Activated CD4-positive, alpha-beta T cell treated with anti-CD3 and anti-CD28 coated beads, Interleukin-2, amount 10 ng/mL, durations not matched to agents 24 days and 14 days (primary cell): ENCODE measurements around the gene UCKL1. TPM values are rescaled to one million over a fixed set of nuclear protein-coding genes. Genes with fewer than 3 reads are reported as not detected.
"Not testable (repeated sequence)": the region's sequence is repeated elsewhere in the genome, so short reads cannot be mapped to it uniquely, and the experiment has no call there.

Source experiments
- DNase-seq: peaks from one replicate; pipeline ENCODE4 v3.0.0; 2022
- H3K27ac Mint-ChIP-seq: one replicate; pipeline ENCODE4 v1.8.0; 2022; ENCODE audit warnings: mild to moderate bottlenecking, mixed read lengths
- H3K27me3 Mint-ChIP-seq: one replicate; pipeline ENCODE4 v1.8.0; 2022; ENCODE audit warnings: mixed read lengths
- H3K36me3 Mint-ChIP-seq: one replicate; pipeline ENCODE4 v1.8.0; 2022; ENCODE audit warnings: low read depth, mild to moderate bottlenecking, mixed read lengths
- H3K4me1 Mint-ChIP-seq: one replicate; pipeline ENCODE4 v1.8.0; 2021; ENCODE audit warnings: mixed read lengths
- H3K4me3 Mint-ChIP-seq: one replicate; pipeline ENCODE4 v1.8.0; 2022; ENCODE audit warnings: mild to moderate bottlenecking, moderate library complexity, mixed read lengths
- H3K9me3 Mint-ChIP-seq: one replicate; pipeline ENCODE4 v1.8.0; 2021; ENCODE audit warnings: mixed read lengths
- intact Hi-C: fragments of 100-400 bp; cut with micrococcal nuclease; formaldehyde crosslinking; loops from one replicate; pipeline ENCODE4 v1.15.1; 2023
- total RNA-seq: library from RNA; stranded (reverse); gene quantifications from 2 replicates; pipeline ENCODE4 v1.2.3, GENCODE V29; 2022

Gene UCKL1
- total RNA-seq, 1 donor from 2014 or later = 49.5 TPM

DNA sequence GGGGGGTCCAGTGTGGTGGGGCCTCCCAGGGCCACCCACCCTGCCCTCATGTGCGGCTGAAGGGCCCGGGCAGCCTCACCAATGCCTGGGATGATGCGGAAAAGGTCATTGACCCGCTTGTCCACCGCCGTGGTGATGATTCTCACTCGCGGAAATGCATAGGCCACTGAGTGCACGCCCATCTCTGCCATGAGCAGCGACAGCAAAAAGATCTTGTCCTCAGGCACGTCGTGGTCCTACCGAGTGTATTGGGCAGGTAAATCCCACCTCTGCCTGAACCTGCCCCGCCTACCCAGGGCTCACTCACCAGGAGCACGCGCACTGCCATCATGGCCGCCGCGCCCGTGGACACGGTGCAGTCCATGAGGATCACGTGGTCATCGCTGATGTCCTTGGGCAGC lies 16.1 kb downstream of the UCKL1 start:
- no peak for DNase-seq
- peaks cover 32% of the 10 kb centered on the region for H3K36me3 Mint-ChIP-seq
- H3K4me3 Mint-ChIP-seq = no peak overlapping the region
- peaks cover 8% of the 10 kb centered on the region for H3K4me1 Mint-ChIP-seq
- intact Hi-C loops = no loop called here
- no peaks in the 10 kb centered on the region for H3K9me3 Mint-ChIP-seq
- no peak overlapping the region for H3K27ac Mint-ChIP-seq
- H3K27me3 Mint-ChIP-seq = no peaks in the 10 kb centered on the region

DNA sequence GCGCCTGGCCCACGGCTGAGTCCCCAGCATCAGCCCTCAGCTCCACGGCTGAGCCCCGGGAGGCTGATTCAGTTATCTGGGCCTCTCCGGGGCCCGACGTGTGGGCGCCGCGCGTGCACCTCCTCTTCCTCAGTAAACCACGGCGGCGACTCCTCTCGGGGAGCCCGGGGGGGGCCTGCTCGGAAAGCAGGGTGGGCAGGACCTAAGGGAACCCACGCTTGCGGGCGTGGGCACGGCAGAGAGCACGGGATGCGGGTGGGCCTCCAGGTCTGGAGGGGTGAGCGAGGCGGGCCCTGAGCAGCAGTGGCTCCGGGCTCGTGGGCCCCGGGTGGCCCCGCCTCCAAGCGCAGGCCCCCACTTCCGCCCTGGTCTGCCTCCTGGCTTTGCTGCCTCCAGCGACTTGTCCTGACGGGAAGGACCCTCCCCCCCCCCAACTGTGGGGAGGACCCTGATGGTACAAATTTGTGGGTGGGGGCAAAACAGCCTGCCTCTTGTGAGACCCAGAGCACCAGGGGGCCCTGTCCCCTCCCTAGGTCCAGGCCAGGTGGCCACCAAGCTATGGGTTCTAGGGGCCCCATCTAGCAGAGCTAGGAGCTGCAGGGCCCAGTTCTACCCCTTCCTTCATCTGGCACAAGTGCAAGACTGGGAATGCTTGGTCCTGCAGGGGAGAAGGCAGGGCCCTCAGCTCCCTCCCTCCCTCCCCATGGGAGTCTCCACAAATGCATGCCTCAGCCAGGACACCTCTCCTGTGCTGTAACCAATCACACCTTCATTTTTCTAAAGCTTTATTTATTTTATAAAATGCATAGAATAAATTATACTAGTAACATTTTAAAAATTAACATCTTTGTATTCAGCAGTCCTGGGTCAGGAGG lies 16.9 kb downstream of the UCKL1 start:
- Mint-ChIP-seq H3K27ac (no peak overlapping the region), H3K4me3 (no peak overlapping the region), H3K27me3 (no peaks in the 10 kb centered on the region), H3K4me1 (peaks cover 8% of the 10 kb centered on the region), H3K36me3 (peaks cover 35% of the 10 kb centered on the region), H3K9me3 (no peaks in the 10 kb centered on the region)
- intact Hi-C loops = no loop called here
- no peak for DNase-seq

DNA sequence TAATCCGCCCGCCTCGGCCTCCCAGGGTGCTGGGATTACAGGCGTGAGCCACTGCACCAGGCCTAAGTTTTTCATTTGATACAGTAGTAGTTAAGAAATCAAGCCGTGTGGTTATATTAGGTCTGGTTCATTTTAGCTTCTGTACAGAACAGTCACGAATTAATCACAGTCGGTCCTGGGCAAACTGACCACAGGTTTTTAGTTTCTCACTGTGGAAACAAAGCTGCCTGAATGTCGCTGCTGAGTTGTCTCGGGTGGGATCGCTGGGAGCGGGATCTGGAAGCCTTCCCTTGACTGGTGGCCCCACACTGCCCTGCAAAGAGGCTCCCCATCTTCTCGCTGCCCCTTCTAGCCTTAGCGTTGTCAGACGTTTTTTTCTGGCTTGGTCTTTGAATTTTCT lies 18.6 kb downstream of the UCKL1 start:
- no peak for DNase-seq
- intact Hi-C loops = loop anchor here (2.0 kb wide), 1 partner anchor 41 kb away; no protein-coding TSS in a partner anchor
- H3K27ac Mint-ChIP-seq = no peak overlapping the region
- no peaks in the 10 kb centered on the region for H3K9me3 Mint-ChIP-seq
- H3K4me1 Mint-ChIP-seq = peaks cover 8% of the 10 kb centered on the region
- H3K27me3 Mint-ChIP-seq = no peaks in the 10 kb centered on the region
- H3K4me3 Mint-ChIP-seq = no peak overlapping the region
- peaks cover 33% of the 10 kb centered on the region for H3K36me3 Mint-ChIP-seq

- intact Hi-C loops = no loop called here
- H3K9me3 Mint-ChIP-seq = no peaks in the 10 kb centered on the region
- no peak for DNase-seq
- no peak overlapping the region for H3K27ac Mint-ChIP-seq
- no peaks in the 10 kb centered on the region for H3K4me1 Mint-ChIP-seq
- H3K4me3 Mint-ChIP-seq = no peak overlapping the region
- peaks cover 46% of the 10 kb centered on the region for H3K36me3 Mint-ChIP-seq
- no peaks in the 10 kb centered on the region for H3K27me3 Mint-ChIP-seq
These were observed 20.8 kb downstream of the UCKL1 start for GRCh38 chr20:63935447-63935846.

DNA sequence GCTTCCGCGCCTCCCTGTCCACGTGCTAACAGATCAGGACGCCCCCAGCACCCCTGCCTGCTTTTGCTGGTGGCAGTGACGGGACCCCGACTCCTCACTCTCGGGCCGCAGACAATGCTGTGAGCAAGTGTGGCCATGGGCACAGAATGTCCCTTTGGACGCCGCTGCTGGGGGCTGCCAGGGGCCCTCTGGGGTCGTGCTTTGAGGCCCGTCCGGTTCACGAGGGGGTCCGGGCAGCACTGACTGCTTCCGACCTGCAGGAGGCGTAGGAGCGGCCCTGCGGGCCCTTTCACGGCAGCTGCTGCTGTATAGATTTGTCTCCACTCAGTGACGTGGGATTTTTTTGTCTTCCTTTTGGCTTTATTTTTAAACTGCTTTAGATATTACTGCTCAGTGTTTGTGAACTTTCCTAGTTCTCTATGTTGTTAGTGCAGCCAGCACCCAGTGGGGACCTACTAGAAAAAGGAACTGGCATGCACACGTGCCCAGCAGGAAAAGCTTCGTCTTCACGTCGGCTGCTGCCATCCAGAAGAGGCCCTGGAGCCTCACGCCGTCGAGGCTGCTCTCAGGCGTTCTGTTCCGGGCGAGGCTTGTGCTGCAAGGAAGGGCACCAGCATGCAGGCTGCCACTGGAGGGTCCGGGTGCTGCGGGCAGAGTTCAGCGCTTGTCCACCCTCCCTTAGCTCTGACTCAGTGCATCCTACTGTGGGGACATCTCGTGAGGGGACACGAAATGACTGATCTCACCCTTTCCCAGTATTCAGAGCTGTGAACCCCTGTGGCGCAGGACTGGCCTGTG lies 21.7 kb downstream of the UCKL1 start:
- Mint-ChIP-seq H3K36me3 (peaks cover 47% of the 10 kb centered on the region), H3K9me3 (no peaks in the 10 kb centered on the region), H3K4me1 (no peaks in the 10 kb centered on the region), H3K4me3 (no peak overlapping the region), H3K27ac (no peak overlapping the region), H3K27me3 (no peaks in the 10 kb centered on the region)
- DNase-seq = no peak
- intact Hi-C loops = no loop called here

DNA sequence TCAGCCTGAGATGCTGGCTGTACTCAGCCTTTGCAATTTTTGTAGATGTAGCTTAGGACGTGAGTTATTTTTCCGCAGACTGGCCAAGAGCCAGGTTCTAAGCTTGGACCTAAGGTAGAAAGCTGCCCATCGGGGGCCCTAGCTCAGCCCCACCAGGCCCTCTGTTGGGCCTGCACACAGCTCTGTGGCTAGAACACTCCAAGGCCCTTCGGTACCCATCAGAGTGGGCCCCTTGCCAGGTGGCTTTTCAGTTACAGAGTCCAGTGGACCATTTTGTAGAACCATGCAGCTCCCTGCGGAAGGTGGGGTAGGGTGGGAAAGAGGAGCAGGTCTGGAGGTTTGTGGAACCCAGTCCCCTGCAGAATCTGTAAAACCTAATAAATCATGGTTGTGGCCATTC lies 22.6 kb downstream of the UCKL1 start:
- H3K36me3 Mint-ChIP-seq = peaks cover 51% of the 10 kb centered on the region

GRCh38 chr20:63932606-63933160 lies 23.5 kb downstream of the UCKL1 start:
- Mint-ChIP-seq H3K4me1 (no peaks in the 10 kb centered on the region), H3K27me3 (no peaks in the 10 kb centered on the region), H3K4me3 (no peak overlapping the region), H3K27ac (no peak overlapping the region), H3K9me3 (no peaks in the 10 kb centered on the region), H3K36me3 (peaks cover 57% of the 10 kb centered on the region)
- intact Hi-C loops = no loop called here
- DNase-seq = no peak

More for the DNA sequence above, 22.6 kb downstream of the UCKL1 start:
- intact Hi-C loops = no loop called here
- no peaks in the 10 kb centered on the region for H3K27me3 Mint-ChIP-seq
- H3K9me3 Mint-ChIP-seq = no peaks in the 10 kb centered on the region
- H3K27ac Mint-ChIP-seq = no peak overlapping the region
- no peak overlapping the region for H3K4me3 Mint-ChIP-seq
- H3K4me1 Mint-ChIP-seq = no peaks in the 10 kb centered on the region
- no peak for DNase-seq

DNA sequence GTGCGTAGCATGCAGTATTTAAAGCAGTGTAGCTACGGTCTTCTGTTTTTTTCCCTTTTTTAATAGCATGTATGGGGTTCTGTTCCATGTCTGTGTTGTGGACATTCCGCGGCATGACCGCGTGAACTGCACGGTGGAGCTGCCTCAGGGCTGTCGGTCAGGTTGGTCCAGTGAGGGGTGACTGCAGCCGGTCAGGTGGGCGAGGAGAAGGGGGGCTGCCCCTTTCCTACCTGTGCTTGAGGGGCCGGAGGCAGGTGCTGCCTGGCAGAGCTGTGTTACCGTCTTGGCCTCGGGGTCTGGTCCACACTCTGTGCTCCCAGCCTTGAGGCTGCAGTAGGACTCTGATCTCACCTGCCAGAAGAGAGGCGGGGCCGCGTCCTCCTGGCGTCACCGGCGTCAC lies 24.5 kb downstream of the UCKL1 start:
- Mint-ChIP-seq H3K4me1 (no peaks in the 10 kb centered on the region), H3K4me3 (no peak overlapping the region), H3K36me3 (peaks cover 59% of the 10 kb centered on the region), H3K9me3 (no peaks in the 10 kb centered on the region), H3K27me3 (no peaks in the 10 kb centered on the region), H3K27ac (no peak overlapping the region)
- intact Hi-C loops = no loop called here
- DNase-seq = no peak

DNA sequence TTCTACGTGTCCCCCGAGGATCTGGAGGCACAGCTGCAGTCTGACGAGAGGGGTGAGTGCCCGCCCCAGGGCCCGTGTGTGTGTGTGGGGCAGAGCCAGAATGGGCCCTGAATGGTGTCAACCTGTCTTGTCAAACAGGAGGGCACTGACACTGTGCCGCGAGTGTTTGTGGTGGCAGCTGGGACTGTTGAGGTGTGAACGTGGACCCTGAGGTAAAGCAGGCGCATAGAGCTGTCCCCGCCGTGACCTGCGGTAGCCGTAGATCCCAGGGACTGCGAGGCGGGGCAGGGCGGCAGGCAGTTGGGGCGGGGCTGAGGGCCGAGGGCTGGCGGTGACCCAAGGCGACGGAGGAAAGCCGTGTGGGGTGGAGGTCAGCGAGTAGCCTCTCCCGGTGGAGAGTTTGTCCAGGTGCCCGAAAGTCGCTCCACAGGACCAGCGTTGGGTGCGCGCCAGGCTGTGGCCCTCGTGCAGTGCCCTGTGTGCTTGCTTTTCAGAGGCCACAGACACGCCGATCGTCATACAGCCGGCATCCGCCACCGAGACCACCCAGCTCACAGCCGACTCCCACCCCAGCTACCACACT lies 25.2 kb downstream of the UCKL1 start:
- Mint-ChIP-seq H3K27ac (no peak overlapping the region), H3K4me1 (peaks cover 3% of the 10 kb centered on the region), H3K36me3 (peaks cover 56% of the 10 kb centered on the region), H3K4me3 (no peak overlapping the region), H3K9me3 (no peaks in the 10 kb centered on the region), H3K27me3 (no peaks in the 10 kb centered on the region)
- DNase-seq = no peak
- intact Hi-C loops = no loop called here

DNA sequence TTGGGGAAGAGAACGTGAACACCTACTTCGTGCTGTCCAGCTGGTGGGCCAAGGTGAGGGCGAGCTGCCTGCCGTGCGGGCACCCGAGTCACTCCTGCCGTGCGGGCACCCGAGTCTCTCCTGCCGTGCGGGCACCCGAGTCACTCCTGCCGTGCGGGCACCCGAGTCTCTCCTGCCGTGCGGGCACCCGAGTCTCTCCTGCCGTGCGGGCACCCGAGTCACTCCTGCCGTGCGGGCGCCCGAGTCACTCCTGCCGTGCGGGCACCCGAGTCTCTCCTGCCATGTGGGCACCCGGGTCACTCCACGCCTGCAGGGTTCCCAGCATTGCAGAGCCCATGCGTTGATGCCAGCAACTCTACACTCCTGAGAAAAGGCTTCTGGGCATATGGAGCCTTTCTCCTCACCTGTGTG lies 26.7 kb downstream of the UCKL1 start:
- H3K4me3 Mint-ChIP-seq, DNase-seq, H3K9me3 Mint-ChIP-seq, intact Hi-C loops, H3K27me3 Mint-ChIP-seq, H3K27ac Mint-ChIP-seq: not testable (repeated sequence)
- Mint-ChIP-seq H3K36me3 (peaks cover 47% of the 10 kb centered on the region), H3K4me1 (peaks cover 11% of the 10 kb centered on the region)

DNA sequence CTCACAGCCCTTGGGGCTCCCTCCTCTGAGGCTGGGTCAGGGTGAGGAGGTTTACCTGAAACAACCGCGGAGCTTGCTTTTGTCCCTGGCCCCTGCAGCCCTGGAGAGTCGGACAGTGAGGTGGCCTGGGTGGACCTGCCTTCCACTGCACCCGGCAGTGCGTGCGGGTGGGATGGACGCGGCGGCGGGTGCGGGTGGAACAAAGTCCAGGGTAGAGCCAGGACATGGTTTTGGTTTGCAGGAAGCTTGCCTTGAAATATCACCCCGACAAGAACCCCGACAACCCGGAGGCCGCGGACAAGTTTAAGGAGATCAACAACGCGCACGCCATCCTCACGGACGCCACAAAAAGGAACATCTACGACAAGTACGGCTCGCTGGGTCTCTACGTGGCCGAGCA lies 27.1 kb downstream of the UCKL1 start:
- Mint-ChIP-seq H3K4me1 (peaks cover 12% of the 10 kb centered on the region), H3K4me3 (no peak overlapping the region), H3K36me3 (peaks cover 46% of the 10 kb centered on the region), H3K9me3 (no peaks in the 10 kb centered on the region), H3K27me3 (no peaks in the 10 kb centered on the region), H3K27ac (no peak overlapping the region)
- no peak for DNase-seq
- intact Hi-C loops = no loop called here

GRCh38 chr20:63926298-63926697 lies 29.9 kb downstream of the UCKL1 start:
- DNase-seq = no peak
- Mint-ChIP-seq H3K36me3 (peaks cover 37% of the 10 kb centered on the region), H3K27me3 (no peaks in the 10 kb centered on the region), H3K4me3 (no peak overlapping the region), H3K27ac (no peak overlapping the region), H3K4me1 (peaks cover 15% of the 10 kb centered on the region), H3K9me3 (no peaks in the 10 kb centered on the region)
- intact Hi-C loops = no loop called here

GRCh38 chr20:63924241-63924640 lies 32.0 kb downstream of the UCKL1 start:
- Mint-ChIP-seq H3K36me3 (peaks cover 28% of the 10 kb centered on the region), H3K4me1 (peaks cover 15% of the 10 kb centered on the region), H3K4me3 (no peak overlapping the region)

GRCh38 chr20:63923651-63924050 lies 32.6 kb downstream of the UCKL1 start:
- Mint-ChIP-seq H3K36me3 (peaks cover 26% of the 10 kb centered on the region), H3K4me3 (no peak overlapping the region), H3K27me3 (no peaks in the 10 kb centered on the region), H3K27ac (no peak overlapping the region), H3K9me3 (no peaks in the 10 kb centered on the region), H3K4me1 (peaks cover 15% of the 10 kb centered on the region)
- intact Hi-C loops = no loop called here
- no peak for DNase-seq

More at GRCh38 chr20:63924241-63924640, 32.0 kb downstream of the UCKL1 start:
- intact Hi-C loops = no loop called here
- no peak for DNase-seq
- no peaks in the 10 kb centered on the region for H3K27me3 Mint-ChIP-seq
- H3K9me3 Mint-ChIP-seq = no peaks in the 10 kb centered on the region
- H3K27ac Mint-ChIP-seq = no peak overlapping the region
